Glutamatergic neuron (in vitro differentiated cells): ENCODE measurements around the gene CHCHD1. TPM values are rescaled to one million over a fixed set of nuclear protein-coding genes. Genes with fewer than 3 reads are reported as not detected.
A peak's percentile ranks its signal among the peaks of the same experiment; 100 is the strongest.

ENCODE experiments used
- DNase-seq: peaks from one replicate; pipeline ENCODE4 v3.0.0; 2022
- H3K27ac Mint-ChIP-seq: one replicate; pipeline ENCODE4 v1.8.0; 2020; ENCODE audit warnings: mild to moderate bottlenecking, mixed read lengths, inconsistent platforms; ENCODE audit not compliant: unreplicated experiment
- H3K27me3 Mint-ChIP-seq: one replicate; pipeline ENCODE4 v1.8.0; 2020; ENCODE audit warnings: mild to moderate bottlenecking, moderate library complexity, mixed read lengths, inconsistent platforms; ENCODE audit not compliant: unreplicated experiment
- H3K36me3 Mint-ChIP-seq: one replicate; pipeline ENCODE4 v1.8.0; 2020; ENCODE audit warnings: mild to moderate bottlenecking, mixed read lengths, inconsistent platforms; ENCODE audit not compliant: unreplicated experiment
- H3K4me1 Mint-ChIP-seq: one replicate; pipeline ENCODE4 v1.8.0; 2020; ENCODE audit warnings: mild to moderate bottlenecking, low read depth, mixed read lengths, inconsistent platforms; ENCODE audit not compliant: unreplicated experiment
- H3K4me3 Mint-ChIP-seq: one replicate; pipeline ENCODE4 v1.8.0; 2020; ENCODE audit warnings: mild to moderate bottlenecking, mixed read lengths, inconsistent platforms; ENCODE audit not compliant: unreplicated experiment
- H3K9me3 Mint-ChIP-seq: one replicate; pipeline ENCODE4 v1.8.0; 2020; ENCODE audit warnings: mild to moderate bottlenecking, moderate library complexity, mixed read lengths, inconsistent platforms; ENCODE audit not compliant: unreplicated experiment
- long read RNA-seq: library from polyadenylated mRNA; unstranded; transcript quantifications from one replicate; pipeline ENCODE4 v2.0.0, GENCODE V29; 2020; ENCODE audit not compliant: unreplicated experiment
- total RNA-seq: library from RNA; stranded (reverse); fragmentation: NEBNext Ultra II Directional; extraction: Animal tissue kit (Norgen Biotek cat#: 25700); gene quantifications from one replicate; pipeline ENCODE4 v1.2.1, GENCODE V29; 2021; ENCODE audit not compliant: unreplicated experiment
- TF ChIP-seq, protein P1 (sequence below): fragments of 200-600 bp; sonication (generic); IDR thresholded peaks from one replicate; pipeline ENCODE4 v1.5.0; 2021; ENCODE audit not compliant: partially characterized antibody, unreplicated experiment

Gene CHCHD1
- total RNA-seq = 30.9 TPM
- long read RNA-seq, transcript CHCHD1-201 (3 exons, 835 nt) = major isoform, 40 of 45 reads
- long read RNA-seq, partial matches to known transcripts = 0 of 45 reads
- long read RNA-seq, other reads (novel, unspliced or antisense) = 2 of 45 reads

DNA sequence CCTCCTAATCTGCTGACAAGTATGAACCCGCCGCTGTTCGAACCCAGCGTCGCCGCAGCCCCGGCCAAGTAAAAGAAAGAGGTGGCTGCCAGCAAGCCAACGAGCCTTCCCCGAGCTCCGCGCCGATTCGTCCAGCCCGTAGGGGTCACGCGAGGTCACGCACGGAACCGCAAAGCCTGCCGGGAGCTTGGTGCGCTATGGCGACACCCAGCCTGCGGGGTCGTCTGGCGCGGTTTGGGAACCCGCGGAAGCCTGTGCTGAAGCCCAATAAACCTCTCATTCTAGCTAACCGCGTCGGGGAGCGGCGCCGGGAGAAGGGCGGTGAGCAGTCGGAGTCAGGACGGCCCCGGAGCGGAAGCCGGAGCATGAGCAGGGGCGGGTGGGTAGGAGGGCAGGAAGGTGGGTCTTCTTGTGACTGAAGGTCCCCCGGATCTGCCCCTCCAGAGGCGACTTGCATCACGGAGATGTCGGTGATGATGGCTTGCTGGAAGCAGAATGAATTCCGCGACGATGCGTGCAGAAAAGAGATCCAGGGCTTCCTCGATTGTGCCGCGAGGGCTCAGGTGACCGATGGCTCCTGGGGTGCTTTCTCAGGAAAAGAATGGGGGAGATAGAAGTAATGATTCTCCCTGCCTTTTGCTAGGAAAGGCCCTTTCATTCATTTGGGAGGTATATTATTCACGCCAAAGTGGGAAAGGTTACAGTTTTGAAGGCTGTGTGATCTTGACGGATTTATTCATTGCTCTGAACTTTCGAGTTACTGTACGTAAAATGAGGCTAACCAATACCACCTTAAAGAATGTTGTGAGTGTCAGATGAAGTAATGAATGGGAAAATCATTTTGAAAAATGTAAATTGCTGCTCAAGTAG is at the start of gene CHCHD1:
Gene CHCHD1 (plus strand): TSS at position 170 of the 870 bp plus-strand sequence. CDS start 28 bp downstream, at position 198.
- Mint-ChIP-seq H3K27me3 (peaks cover 6% of the 10 kb centered on the region), H3K9me3 (peaks cover 7% of the 10 kb centered on the region), H3K4me3 (peak within 1 kb of the TSS; percentile 100), H3K27ac (peak within 1 kb of the TSS; percentile 97), H3K36me3 (no peaks in the 10 kb centered on the region), H3K4me1 (peaks cover 22% of the 10 kb centered on the region)
- TF ChIP-seq, protein P1, sequence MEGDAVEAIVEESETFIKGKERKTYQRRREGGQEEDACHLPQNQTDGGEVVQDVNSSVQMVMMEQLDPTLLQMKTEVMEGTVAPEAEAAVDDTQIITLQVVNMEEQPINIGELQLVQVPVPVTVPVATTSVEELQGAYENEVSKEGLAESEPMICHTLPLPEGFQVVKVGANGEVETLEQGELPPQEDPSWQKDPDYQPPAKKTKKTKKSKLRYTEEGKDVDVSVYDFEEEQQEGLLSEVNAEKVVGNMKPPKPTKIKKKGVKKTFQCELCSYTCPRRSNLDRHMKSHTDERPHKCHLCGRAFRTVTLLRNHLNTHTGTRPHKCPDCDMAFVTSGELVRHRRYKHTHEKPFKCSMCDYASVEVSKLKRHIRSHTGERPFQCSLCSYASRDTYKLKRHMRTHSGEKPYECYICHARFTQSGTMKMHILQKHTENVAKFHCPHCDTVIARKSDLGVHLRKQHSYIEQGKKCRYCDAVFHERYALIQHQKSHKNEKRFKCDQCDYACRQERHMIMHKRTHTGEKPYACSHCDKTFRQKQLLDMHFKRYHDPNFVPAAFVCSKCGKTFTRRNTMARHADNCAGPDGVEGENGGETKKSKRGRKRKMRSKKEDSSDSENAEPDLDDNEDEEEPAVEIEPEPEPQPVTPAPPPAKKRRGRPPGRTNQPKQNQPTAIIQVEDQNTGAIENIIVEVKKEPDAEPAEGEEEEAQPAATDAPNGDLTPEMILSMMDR = no peak
- DNase-seq = peak; percentile 97

DNA sequence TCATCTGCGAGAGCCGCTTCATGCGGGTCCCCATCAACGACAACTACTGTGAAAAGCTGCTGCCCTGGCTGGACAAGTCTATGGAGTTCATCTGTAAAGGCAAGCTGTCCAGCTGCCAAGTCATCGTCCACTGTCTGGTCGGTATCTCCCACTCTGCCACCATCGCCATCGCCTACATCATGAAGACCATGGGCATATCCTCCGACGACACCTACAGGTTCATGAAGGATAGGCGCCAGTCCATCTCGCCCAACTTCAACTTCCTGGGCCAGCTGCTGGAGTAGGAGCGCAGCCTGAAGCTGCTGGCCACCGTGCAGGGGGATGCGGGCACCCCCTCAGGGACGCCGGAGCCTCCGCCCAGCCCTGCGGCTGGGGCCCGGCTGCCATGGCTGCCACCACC is 49.4 kb upstream of the CHCHD1 start:
- TF ChIP-seq, protein P1 = no peak
- peaks cover 11% of the 10 kb centered on the region for H3K9me3 Mint-ChIP-seq
- no peaks in the 10 kb centered on the region for H3K4me1 Mint-ChIP-seq
- peaks cover 7% of the 10 kb centered on the region for H3K27me3 Mint-ChIP-seq
- peak overlapping the region; percentile 73 for H3K27ac Mint-ChIP-seq
- peak overlapping the region; percentile 64 for H3K4me3 Mint-ChIP-seq
- DNase-seq = no peak
- no peaks in the 10 kb centered on the region for H3K36me3 Mint-ChIP-seq

DNA sequence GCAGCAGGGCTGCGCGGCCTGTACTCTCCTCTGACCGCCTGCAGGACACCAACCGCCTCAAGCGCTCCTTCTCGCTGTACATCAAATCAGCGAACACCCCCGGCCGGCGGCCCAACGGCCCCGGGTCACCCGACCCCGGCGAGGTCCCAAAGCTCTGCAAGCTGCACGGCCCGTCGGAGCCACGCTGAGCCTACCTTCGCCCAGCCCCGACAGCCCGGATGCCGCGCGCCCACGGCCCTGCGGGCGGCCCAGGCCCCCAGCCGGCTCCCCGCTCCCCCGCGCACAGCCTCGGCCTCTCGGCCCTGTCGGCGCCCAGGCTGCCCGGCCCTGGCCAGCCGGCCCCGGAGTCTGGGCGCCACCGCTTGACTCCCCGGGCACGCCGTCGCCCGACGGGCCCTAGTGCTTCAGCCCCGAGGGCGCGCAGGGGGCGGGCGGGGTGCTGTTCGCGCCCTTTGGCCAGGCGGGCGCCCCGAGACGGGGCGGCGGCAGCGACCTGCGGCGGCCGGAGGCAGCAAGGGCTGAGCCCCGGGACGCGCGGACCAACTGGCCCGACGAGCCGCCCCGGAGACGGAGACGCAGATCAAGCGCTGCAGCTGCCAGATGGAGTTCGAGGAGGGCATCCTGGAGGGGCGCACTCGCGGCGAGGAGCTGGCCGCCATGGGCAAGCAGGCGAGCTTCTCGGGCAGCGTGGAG is 48.8 kb upstream of the CHCHD1 start:
- Mint-ChIP-seq H3K27ac (no peak overlapping the region), H3K9me3 (peaks cover 11% of the 10 kb centered on the region), H3K4me3 (no peak overlapping the region), H3K36me3 (no peaks in the 10 kb centered on the region), H3K4me1 (no peaks in the 10 kb centered on the region), H3K27me3 (peaks cover 7% of the 10 kb centered on the region)
- TF ChIP-seq, protein P1 = no peak
- DNase-seq = peak; percentile 28

DNA sequence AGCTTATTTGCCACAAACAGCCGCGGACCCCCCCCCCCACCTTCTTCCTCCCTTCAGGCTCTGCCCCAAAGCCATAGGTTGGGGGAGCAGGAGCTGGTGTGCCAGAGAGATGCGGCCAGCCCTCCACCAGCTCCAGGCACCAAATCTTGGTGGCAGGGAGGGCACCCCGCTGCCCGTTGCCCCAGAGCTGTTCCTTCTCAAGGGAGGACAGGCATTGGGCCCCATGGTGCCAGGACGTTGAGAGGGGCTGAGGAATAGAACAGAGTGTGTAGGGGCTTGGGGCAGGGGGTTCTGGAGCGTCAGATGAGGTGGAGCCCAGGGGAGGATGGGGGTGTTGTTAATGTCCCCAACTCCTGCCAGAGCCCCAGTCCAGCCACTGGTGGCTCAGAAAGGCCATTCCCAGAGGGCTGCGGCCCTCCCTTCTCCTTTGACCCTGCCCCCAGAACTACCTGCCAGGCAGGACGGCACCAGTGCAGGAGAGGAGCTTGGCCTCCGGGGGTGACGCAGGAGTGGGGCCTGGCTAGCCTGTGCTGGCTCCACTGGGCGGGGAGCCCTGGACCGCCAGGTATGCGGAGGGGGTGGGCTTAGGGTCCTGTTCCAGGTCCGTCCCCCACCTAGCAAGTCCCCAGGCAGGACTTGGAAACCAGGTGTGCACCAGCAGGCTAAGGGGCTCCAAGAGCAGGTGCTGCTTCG is 47.7 kb upstream of the CHCHD1 start:
- no peak for DNase-seq
- Mint-ChIP-seq H3K27ac (no peak overlapping the region), H3K4me3 (no peak overlapping the region), H3K9me3 (peaks cover 11% of the 10 kb centered on the region), H3K36me3 (no peaks in the 10 kb centered on the region), H3K4me1 (no peaks in the 10 kb centered on the region), H3K27me3 (peaks cover 7% of the 10 kb centered on the region)
- TF ChIP-seq, protein P1 = no peak
